B cell (primary cell): ENCODE measurements around the gene GLT1D1. TPM values are rescaled to one million over a fixed set of nuclear protein-coding genes. Genes with fewer than 3 reads are reported as not detected.

Experiments used
- ATAC-seq: fragments of 200-7000 bp; cut with Tn5 transposase; one replicate; pipeline ENCODE4 v1.10.0; 2021; ENCODE audit warnings: low read depth, mild to moderate bottlenecking, moderate number of reproducible peaks, moderate library complexity
- CTCF ChIA-PET: fragments of 350-600 bp; sonication (Branson Sonifier 250); formaldehyde crosslinking; loops from one replicate; lab custom pipeline; 2021; ENCODE audit warnings: antibody characterized with exemption, inconsistent platforms; lab: Charles Lee
- POLR2A ChIA-PET: fragments of 350-600 bp; sonication (Branson Sonifier 250); formaldehyde crosslinking; loops from one replicate; lab custom pipeline; 2021; ENCODE audit warnings: antibody characterized with exemption; lab: Charles Lee
- DNase-seq: peaks from one replicate; pipeline ENCODE4 v3.0.0; 2013
- H2AFZ ChIP-seq: 2 replicates; pipeline ENCODE4 v1.6.1; 2012; ENCODE audit warnings: mild to moderate bottlenecking, low read depth, low read length; ENCODE audit not compliant: insufficient read depth, poor library complexity, severe bottlenecking
- H3K27ac ChIP-seq, 2 donors: 1 replicate in 1 of 2; 2 replicates in 1 of 2; pipeline ENCODE4 v1.5.1; 2012 to 2013; ENCODE audit warnings: low read length in 2 of 2, mild to moderate bottlenecking in 2 of 2, moderate library complexity in 1 of 2
- H3K27me3 ChIP-seq, 4 experiments: fragments of 200-600 bp in 1 of 4; sonication (generic) in 1 of 4; replicated peaks in 1 of 4; 1 replicate in 2 of 4; 2 replicates in 2 of 4; pipeline versions ENCODE4 v1.6.1 to v1.7.0; 2013 to 2016; ENCODE audit warnings: low read length in 3 of 4, mild to moderate bottlenecking in 2 of 4, mixed read lengths in 1 of 4, moderate library complexity in 1 of 4; ENCODE audit not compliant: insufficient read depth in 4 of 4, control insufficient read depth in 3 of 4; ENCODE audit errors: control extremely low read depth in 1 of 4
- H3K36me3 ChIP-seq, 2 experiments: replicated peaks in 1 of 2; 1 replicate in 1 of 2; 2 replicates in 1 of 2; pipeline versions ENCODE4 v1.6.1 to v1.7.1; 2013; ENCODE audit warnings: low read length in 1 of 2; ENCODE audit not compliant: insufficient read depth in 2 of 2, control insufficient read depth in 1 of 2; ENCODE audit errors: control extremely low read depth in 1 of 2, extremely low read depth in 1 of 2
- H3K4me1 ChIP-seq, 2 donors: fragments of 200-600 bp in 1 of 2; sonication (generic) in 1 of 2; 1 replicate in 1 of 2; 2 replicates in 1 of 2; pipeline versions ENCODE4 v1.5.1 to v1.6.1; 2013 to 2017; ENCODE audit warnings: low read length in 2 of 2; ENCODE audit not compliant: control insufficient read depth in 2 of 2, insufficient read depth in 2 of 2
- H3K4me2 ChIP-seq: replicated peaks from 2 replicates; pipeline ENCODE3; 2012; ENCODE audit warnings: mild to moderate bottlenecking, low read depth, low read length; ENCODE audit not compliant: poor library complexity, severe bottlenecking
- H3K4me3 ChIP-seq, 5 experiments: fragments of 200-600 bp in 1 of 5; sonication (generic) in 1 of 5; 1 replicate in 3 of 5; 2 replicates in 2 of 5; pipeline versions ENCODE4 v1.5.1 to v1.7.0; 2011 to 2016; ENCODE audit warnings: low read length in 4 of 5, mild to moderate bottlenecking in 4 of 5, low read depth in 2 of 5, control low read depth in 1 of 5, moderate library complexity in 1 of 5; ENCODE audit not compliant: insufficient read depth in 1 of 5; ENCODE audit errors: control extremely low read depth in 1 of 5, extremely low read depth in 1 of 5
- H3K79me2 ChIP-seq: fragments of 200-600 bp; sonication (generic); one replicate; pipeline ENCODE4 v1.6.0; 2016; ENCODE audit warnings: low read length; ENCODE audit not compliant: control insufficient read depth, insufficient read depth
- H3K9ac ChIP-seq: fragments of 200-600 bp; sonication (generic); 2 replicates; pipeline ENCODE4 v1.6.1; 2017; ENCODE audit warnings: mild to moderate bottlenecking, low read length, moderate library complexity
- H3K9me3 ChIP-seq, 3 donors: one replicate each; pipeline versions ENCODE4 v1.6.1 to v1.7.1; 2013; ENCODE audit warnings: low read length in 2 of 3; ENCODE audit not compliant: control insufficient read depth in 2 of 3, insufficient read depth in 1 of 3; ENCODE audit errors: control extremely low read depth in 1 of 3
- H4K20me1 ChIP-seq: 2 replicates; pipeline ENCODE4 v1.6.0; 2012; ENCODE audit warnings: mild to moderate bottlenecking, low read length; ENCODE audit not compliant: insufficient read depth, control insufficient read depth, poor library complexity, severe bottlenecking
- H3K27ac Mint-ChIP-seq: one replicate; pipeline ENCODE4 v1.8.0; 2021; ENCODE audit warnings: mixed read lengths
- H3K27me3 Mint-ChIP-seq: one replicate; pipeline ENCODE4 v1.8.0; 2021; ENCODE audit warnings: mixed read lengths
- H3K4me1 Mint-ChIP-seq: one replicate; pipeline ENCODE4 v1.8.0; 2021; ENCODE audit warnings: mixed read lengths
- H3K4me3 Mint-ChIP-seq: one replicate; pipeline ENCODE4 v1.8.0; 2021; ENCODE audit warnings: mixed read lengths
- H3K9me3 Mint-ChIP-seq: one replicate; pipeline ENCODE4 v1.8.0; 2022; ENCODE audit warnings: mixed read lengths; ENCODE audit not compliant: insufficient read depth
- CTCF ChIP-seq: fragments of 200-600 bp; IDR thresholded peaks from one replicate; pipeline ENCODE4 v1.8.0; 2022; ENCODE audit warnings: antibody characterized with exemption, mild to moderate bottlenecking
- EZH2 ChIP-seq: IDR thresholded peaks from 2 replicates; pipeline ENCODE4 v1.6.1; 2012; ENCODE audit warnings: borderline replicate concordance, low read depth, mild to moderate bottlenecking, moderate library complexity, low read length; ENCODE audit not compliant: insufficient read depth, poor library complexity, severe bottlenecking
- WGBS: methylation state at CpG from one replicate; pipeline ENCODE4 v1.1.5; 2013; ENCODE audit warnings: missing lambda C conversion rate; ENCODE audit not compliant: insufficient coverage; 5-methylcytosine and 5-hydroxymethylcytosine counted together
- intact Hi-C: fragments of 100-400 bp; cut with micrococcal nuclease; formaldehyde crosslinking; loops from one replicate; pipeline ENCODE4 v1.10.0; 2022
- polyA plus RNA-seq: library from polyadenylated mRNA; depleted of rRNA; stranded (reverse); fragments of >200 nt; gene quantifications from 2 replicates; pipeline ENCODE4 v1.2.3, GENCODE V29; 2012
- total RNA-seq, 2 donors: library from RNA; stranded (reverse); fragments of 120-200 nt in 1 of 2; gene quantifications; 1 replicate in 1 of 2; 2 replicates in 1 of 2; pipeline versions ENCODE4 v1.2.3 to v1.2.4, GENCODE V29; 2013 to 2022

GLT1D1 gene
- total and polyA plus RNA-seq, 2 donors (not counting 1 experiment from before 2014, with no cell fraction given), result 0.22 to 0.49 TPM

DNA sequence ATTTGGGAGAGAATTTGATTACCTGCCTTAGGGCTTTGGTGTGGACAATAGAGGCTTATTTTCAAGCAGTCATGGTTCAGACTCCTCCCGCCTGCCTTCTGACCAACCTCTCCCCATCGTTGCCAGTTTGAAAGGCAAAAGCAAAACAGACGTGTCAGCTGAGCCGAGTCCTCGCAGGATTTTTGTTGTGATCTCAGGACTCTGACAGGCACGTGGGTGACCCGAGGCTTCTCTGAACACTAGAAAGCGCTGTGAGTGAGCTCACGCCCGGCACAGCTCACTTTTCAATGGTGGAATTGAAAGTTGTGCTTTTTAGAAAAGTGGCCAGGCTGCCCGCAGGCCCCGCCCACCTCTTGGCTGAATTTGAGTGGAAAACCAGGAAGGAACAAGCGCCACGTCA lies 130.1 kb downstream of the GLT1D1 start:
- ATAC-seq (no peak), DNase-seq (no peak)
- Mint-ChIP-seq H3K9me3 (no peaks in the 10 kb centered on the region), H3K4me3 (no peak overlapping the region), H3K27ac (no peak overlapping the region), H3K4me1 (no peaks in the 10 kb centered on the region), H3K27me3 (peaks cover 24% of the 10 kb centered on the region)
- no peak overlapping the region for H3K9ac ChIP-seq
- no peaks in the 10 kb centered on the region for H3K4me1 ChIP-seq
- H3K27me3 ChIP-seq, result peaks cover 0 to 15% (median 1%) of the 10 kb centered on the region in 4 experiments
- no peaks in the 10 kb centered on the region for H3K79me2 ChIP-seq
- no peak overlapping the region for H3K4me2 ChIP-seq
- 87% methylated on average over 11 of the region's 14 CpGs for WGBS
- TF ChIP-seq CTCF, result no peak
- no peak for TF ChIP-seq EZH2
- no peak overlapping the region for H3K27ac ChIP-seq
- POLR2A ChIA-PET, result no interaction called here
- H4K20me1 ChIP-seq, result no peaks in the 10 kb centered on the region
- no peak overlapping the region for H3K4me3 ChIP-seq
- H3K36me3 ChIP-seq, result no peaks in the 10 kb centered on the region
- intact Hi-C loops, result no loop called here
- H3K9me3 ChIP-seq, result peaks cover 0 to 4% (median 0%) of the 10 kb centered on the region in 3 donors
- CTCF ChIA-PET, result no interaction called here
- H2AFZ ChIP-seq, result no peak overlapping the region

GRCh38 chr12:128986957-128987356 lies 133.7 kb downstream of the GLT1D1 start:
- no peaks in the 10 kb centered on the region for H3K4me1 Mint-ChIP-seq
- CTCF ChIA-PET, result no interaction called here
- no peak for DNase-seq
- H3K9me3 Mint-ChIP-seq, result no peaks in the 10 kb centered on the region
- H3K4me1 ChIP-seq, result no peaks in the 10 kb centered on the region
- POLR2A ChIA-PET, result no interaction called here
- H2AFZ ChIP-seq, result no peak overlapping the region
- no peaks in the 10 kb centered on the region for H4K20me1 ChIP-seq
- intact Hi-C loops, result no loop called here
- WGBS, result no CpG with 5 or more reads among the region's 10 CpGs
- no peaks in the 10 kb centered on the region for H3K79me2 ChIP-seq
- no peak overlapping the region for H3K9ac ChIP-seq
- no peak overlapping the region for H3K27ac Mint-ChIP-seq
- no peak for ATAC-seq
- no peak overlapping the region for H3K4me3 Mint-ChIP-seq
- H3K9me3 ChIP-seq, result peaks cover 0 to 4% (median 2%) of the 10 kb centered on the region in 3 donors
- H3K27me3 Mint-ChIP-seq, result peaks cover 17% of the 10 kb centered on the region
- H3K27ac ChIP-seq, result no peak overlapping the region
- no peak overlapping the region for H3K4me2 ChIP-seq
- no peaks in the 10 kb centered on the region for H3K36me3 ChIP-seq
- no peak overlapping the region for H3K4me3 ChIP-seq
- peaks cover 0 to 5% (median 1%) of the 10 kb centered on the region in 4 experiments for H3K27me3 ChIP-seq
- no peak for TF ChIP-seq EZH2
- no peak for TF ChIP-seq CTCF
